RWPE1 (cell line): ENCODE results near the gene CCDC83.
"Not testable (repeated sequence)": the region's sequence is repeated elsewhere in the genome, so short reads cannot be mapped to it uniquely, and the experiment has no call there.

Experiments
- CTCF ChIA-PET: fragments of 350-600 bp; sonication (Branson Sonifier 250); formaldehyde crosslinking; extraction: SDS; loops from one replicate; lab custom pipeline; 2021; lab: Yijun Ruan, JAX
- POLR2A ChIA-PET: fragments of 400-600 bp; formaldehyde crosslinking; extraction: SDS; loops from one replicate; lab custom pipeline; 2020; ENCODE audit warnings: antibody characterized with exemption; ENCODE audit not compliant: low non-redundant PET; lab: Yijun Ruan, JAX
- DNase-seq: peaks from one replicate; pipeline ENCODE4 v3.0.0; 2012; ENCODE audit warnings: low spot score
- H3K27ac ChIP-seq: fragments of 450-650 bp; 2 replicates; pipeline ENCODE4 v1.5.1; 2017
- CTCF ChIP-seq: fragments of 450-650 bp; conservative IDR thresholded peaks from 2 replicates; pipeline ENCODE4 v1.5.1; 2017; ENCODE audit warnings: low read depth, mild to moderate bottlenecking

CCDC83 gene

GRCh38 chr11:85844439-85845123 lies 10.6 kb upstream of the CCDC83 start:
- H3K27ac ChIP-seq, result no peak overlapping the region
- ChIA-PET POLR2A (no interaction called here), CTCF (interaction anchor here (0.6 kb wide), 1 partner anchor 562 kb away, joined by 4 read pairs; no protein-coding TSS in a partner anchor)
- TF ChIP-seq CTCF, result no peak
- DNase-seq, result peak; percentile 87

GRCh38 chr11:85845124-85845631 lies 10.0 kb upstream of the CCDC83 start:
- CTCF ChIA-PET, result no interaction called here
- POLR2A ChIA-PET, result no interaction called here
- no peak overlapping the region for H3K27ac ChIP-seq
- TF ChIP-seq CTCF, result no peak
- DNase-seq, result no peak

- no peak for DNase-seq
- ChIA-PET CTCF (interaction anchor here (0.6 kb wide), 1 partner anchor 1143 kb away, joined by 3 read pairs; no protein-coding TSS in a partner anchor), POLR2A (no interaction called here)
- H3K27ac ChIP-seq, result no peak overlapping the region
- TF ChIP-seq CTCF, result no peak
Measured at GRCh38 chr11:85847436-85847835, 7.7 kb upstream of the CCDC83 start.

- POLR2A ChIA-PET, result no interaction called here
- no peak overlapping the region for H3K27ac ChIP-seq
- no peak for DNase-seq
- no peak for TF ChIP-seq CTCF
- CTCF ChIA-PET, result no interaction called here
Measured at GRCh38 chr11:85848006-85848405, 7.2 kb upstream of the CCDC83 start.

- POLR2A ChIA-PET, result no interaction called here
Measured at GRCh38 chr11:85848556-85848955, 6.6 kb upstream of the CCDC83 start.

GRCh38 chr11:85852754-85853153 lies 2.4 kb upstream of the CCDC83 start:
- DNase-seq, CTCF ChIA-PET, H3K27ac ChIP-seq, POLR2A ChIA-PET: not testable (repeated sequence)

More at GRCh38 chr11:85848556-85848955, 6.6 kb upstream of the CCDC83 start:
- no peak for DNase-seq
- H3K27ac ChIP-seq, result no peak overlapping the region
- TF ChIP-seq CTCF, result no peak
- CTCF ChIA-PET, result no interaction called here

GRCh38 chr11:85853541-85853940 lies 1.6 kb upstream of the CCDC83 start:
- DNase-seq, H3K27ac ChIP-seq, CTCF ChIA-PET: not testable (repeated sequence)
- POLR2A ChIA-PET, result interaction anchor here (0.7 kb wide), 1 partner anchor 9 kb away, joined by 4 read pairs; no protein-coding TSS in a partner anchor
